Right hindlimb (tissue), 1 donor: ENCODE results near the gene TRIP4.
"Not testable (repeated sequence)": the region's sequence is repeated elsewhere in the genome, so short reads cannot be mapped to it uniquely, and the experiment has no call there.

ENCODE experiments used
- DNase-seq: peaks from one replicate; pipeline ENCODE4 v3.0.0-alpha.2; 2018

Gene TRIP4

DNA sequence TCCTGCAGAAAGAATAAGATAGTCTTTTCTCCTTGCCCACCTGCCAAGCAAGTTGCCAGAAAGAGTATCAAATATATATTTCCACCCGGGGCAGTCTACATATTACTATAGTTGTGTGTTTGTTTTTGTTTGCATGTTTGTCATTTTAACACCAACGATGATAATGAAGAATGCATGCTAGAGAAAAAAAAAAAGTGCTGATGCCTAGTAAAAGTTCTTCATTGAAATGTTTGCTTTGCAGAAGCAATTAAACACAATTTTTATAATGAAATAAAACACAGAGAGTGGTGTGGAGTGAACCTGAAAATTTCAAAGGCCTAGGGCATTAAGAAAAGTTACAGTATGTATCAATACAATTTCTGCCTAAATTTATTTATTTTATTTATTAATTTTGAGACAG, 3.9 kb upstream of the TRIP4 start:
- DNase-seq = no peak

DNA sequence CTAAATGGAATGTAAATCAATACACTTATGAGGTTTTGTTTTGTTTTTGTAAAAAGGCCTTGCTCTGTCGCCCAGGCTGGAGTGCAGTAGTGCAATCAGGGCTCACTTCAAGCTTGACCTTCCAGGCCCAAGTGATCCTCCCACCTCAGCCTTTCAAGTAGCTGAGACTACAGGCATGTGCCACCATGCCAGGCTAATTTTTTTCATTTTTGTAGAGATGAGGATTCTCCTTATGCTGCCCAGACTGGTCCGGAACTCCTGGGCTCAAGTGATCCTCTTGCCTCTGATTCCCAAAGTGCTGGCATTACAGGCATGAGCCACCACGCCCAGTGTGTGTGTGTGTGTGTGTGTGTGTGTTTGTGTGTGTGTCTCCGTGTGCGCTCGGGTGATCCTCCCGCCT, 1.3 kb upstream of the TRIP4 start:
- DNase-seq = no peak

DNA sequence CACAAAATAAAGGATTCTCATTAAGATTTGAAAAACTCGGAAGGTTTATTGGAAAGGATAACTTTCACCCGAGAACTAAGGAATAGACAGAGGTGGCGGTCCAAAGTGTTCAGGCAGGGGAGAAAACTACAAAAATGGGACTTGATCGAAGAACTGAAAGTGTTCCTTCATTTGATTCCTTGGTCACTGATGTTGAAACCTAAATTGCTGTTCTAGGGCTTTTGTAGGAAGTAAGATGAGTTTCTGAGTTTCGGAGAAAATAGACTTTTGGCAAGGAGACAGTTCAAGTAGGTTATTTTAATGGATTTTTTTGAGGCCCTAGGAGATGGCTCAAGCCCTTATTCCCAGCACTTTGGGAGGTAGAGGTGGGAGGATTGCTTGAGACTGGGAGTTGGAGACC, 1.4 kb downstream of the TRIP4 start:
- no peak for DNase-seq

DNA sequence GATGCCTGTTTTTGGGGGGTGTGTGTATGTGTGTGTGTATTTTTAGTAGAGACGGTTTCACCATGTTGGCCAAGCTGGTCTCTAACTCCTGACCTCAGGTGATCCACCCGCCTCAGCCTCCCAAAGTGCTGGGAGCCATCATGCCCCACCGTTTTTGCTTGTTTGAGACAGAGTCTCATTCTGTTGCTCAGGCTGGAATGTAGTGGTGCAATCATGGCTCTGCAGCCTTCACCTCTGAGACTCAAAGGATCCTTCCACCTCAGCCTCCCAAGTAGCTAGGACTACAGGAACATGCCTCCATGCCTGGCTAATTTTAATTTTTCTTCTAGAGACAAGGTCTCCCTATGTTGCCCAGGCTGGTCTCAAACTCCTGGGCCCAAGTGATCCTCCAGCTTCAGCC, 4.8 kb downstream of the TRIP4 start:
- DNase-seq = not testable (repeated sequence)

DNA sequence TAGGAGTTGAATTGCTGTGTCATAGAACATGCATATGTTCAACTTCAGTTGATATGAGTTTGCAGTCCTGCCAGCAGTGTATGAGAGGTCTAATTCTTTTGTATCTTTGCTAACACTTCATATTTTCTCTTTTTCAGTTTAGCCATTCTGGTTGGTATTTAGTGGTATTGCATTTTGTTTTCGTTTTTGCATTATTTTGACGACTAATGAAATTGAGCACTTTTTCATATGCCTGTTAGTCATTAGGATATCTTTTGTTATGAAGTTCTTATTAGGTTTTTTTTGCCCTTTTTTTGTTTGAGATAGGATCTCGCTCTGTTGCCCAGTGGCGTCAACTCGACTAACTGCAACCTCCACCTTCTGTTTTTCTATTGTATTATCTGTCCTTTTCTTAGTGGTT, 9.2 kb downstream of the TRIP4 start:
- DNase-seq = no peak

DNA sequence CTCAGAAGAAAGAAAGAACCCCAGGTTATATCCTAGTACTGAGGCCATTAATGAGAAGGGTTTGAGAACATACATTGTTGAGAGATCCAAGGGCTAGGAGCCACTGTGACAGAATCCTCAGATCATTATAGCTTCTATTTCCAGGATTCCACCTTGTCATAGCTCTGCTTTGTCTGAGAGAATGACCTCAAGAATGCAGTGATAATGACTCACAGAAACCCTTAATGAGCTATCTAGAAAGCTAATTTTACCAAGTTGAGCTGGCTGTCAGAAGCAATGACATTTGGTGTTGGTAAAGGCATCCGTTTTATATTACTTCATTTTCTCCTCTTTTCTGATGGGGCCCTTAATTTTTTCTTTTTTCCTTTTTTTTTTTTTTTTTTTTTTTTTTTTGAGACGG, 10.9 kb downstream of the TRIP4 start:
- DNase-seq = no peak

DNA sequence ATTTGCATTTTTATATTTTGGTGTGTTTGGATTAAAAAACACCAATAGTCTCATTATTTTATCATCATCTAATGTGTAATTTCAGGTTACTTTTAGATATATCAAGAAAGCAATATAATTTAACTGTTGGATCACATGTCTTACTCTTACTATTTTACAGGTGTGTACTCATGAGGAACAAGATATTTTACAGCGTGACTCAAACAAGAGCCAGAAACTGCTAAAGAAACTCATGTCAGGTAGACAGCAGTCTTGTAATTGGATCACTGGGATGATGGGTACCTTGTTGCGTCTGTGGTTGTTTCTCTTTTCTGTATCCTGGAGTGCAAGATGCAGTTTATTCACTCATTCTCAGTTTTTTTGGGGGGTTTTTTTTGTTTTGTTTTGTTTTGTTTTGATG, 12.9 kb downstream of the TRIP4 start:
- DNase-seq = no peak

DNA sequence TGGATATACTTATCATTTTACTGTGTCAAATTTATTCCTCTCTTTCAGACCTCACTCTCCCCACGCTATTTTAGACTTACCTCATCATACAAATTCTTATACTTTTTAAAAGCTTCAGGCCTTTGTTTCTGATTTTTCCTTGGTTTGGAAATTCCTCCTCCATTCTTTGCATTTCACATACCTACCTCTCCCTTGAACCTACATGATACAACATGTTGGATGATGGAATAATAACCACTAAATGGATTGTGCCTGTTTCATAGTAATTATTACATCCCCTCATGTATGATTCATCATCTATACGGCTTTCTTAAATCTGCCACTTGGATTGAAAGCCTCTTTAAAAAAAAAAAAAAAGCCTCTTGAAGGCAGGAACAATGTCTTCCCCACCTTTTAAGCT, 24.6 kb downstream of the TRIP4 start:
- no peak for DNase-seq

DNA sequence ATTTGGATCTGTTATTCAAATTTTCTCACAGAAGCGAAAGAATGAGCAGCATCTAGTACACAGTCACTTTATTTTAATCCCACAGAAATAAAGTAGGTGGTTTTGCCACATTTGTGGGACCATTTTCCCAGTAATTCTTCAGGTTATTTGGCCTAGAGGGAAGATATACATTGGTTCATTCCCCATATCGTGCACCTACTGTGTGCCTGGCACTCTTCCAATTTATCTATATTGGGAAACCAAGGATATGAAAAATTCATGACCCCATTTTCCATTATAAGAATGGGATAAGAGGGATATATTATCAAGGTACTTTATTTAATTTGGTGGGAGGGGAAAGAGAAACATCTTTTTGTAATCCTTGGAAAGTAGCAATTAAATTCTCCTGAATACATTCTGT, 35.1 kb downstream of the TRIP4 start:
- DNase-seq = no peak

DNA sequence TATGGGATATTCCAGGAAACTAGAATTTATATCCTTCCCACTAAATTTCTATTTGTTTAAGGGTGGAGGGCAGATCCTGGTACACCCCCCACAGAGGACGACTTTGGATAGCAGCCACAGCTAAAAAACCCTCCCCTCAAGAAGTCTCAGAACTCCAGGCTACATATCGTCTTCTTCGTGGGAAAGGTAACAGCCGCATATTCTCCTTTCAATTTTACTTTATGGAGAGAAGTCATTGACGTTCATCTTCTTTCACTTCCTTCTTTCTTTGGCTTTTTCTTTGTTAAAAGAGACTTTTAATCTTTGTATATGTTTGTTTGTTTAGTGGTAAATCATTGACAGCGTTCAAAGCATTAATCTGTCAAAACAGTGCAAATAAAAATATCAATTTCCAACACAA, 36.3 kb downstream of the TRIP4 start:
- DNase-seq = no peak

DNA sequence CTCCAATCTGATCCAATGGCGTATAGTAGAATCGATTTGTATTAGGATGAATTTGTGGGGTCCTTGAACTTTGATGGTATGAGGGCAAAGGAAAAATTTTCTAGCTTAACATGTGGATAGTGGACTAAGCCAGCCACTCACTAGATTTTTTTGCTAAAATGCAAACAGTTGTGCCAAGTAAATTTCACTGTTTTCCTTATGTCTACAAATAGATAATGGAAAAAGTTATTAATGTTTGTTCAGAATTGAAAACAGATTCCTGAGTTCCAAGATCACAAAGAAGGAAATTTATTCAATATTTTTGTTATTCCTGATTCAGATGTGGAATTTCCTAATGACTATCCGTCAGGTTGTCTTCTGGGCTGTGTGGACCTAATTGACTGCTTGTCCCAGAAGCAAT, 37.6 kb downstream of the TRIP4 start:
- DNase-seq = no peak

DNA sequence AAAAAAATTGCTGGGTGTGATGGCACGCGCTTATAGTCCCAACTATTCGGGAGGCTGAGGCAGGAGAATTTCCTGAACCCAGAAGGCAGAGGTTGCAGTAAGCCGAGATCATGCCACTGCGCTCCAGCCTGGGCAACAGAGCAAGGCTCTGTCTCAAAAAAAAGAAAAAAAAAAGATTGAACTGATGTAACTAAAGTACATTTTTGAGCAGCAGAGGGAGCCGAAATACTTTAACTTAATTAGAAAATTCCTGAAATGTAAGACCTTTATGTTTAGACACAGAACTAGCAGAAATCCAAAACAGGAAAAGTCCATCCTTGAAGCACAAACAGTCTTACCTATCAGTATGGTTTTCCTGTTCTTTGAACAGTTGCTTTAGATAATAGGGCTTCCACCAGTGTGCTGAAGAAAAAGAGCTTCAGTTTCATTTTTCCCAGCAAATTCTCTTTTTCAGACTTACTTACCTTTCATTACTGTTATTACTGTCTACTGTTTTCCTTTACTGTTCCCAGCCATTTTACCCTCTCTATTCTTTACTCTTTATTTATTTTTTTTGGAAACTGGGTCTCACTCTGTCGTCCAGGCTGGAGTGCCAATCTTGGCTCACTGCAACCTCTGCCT, 39.3 kb downstream of the TRIP4 start:
- no peak for DNase-seq

DNA sequence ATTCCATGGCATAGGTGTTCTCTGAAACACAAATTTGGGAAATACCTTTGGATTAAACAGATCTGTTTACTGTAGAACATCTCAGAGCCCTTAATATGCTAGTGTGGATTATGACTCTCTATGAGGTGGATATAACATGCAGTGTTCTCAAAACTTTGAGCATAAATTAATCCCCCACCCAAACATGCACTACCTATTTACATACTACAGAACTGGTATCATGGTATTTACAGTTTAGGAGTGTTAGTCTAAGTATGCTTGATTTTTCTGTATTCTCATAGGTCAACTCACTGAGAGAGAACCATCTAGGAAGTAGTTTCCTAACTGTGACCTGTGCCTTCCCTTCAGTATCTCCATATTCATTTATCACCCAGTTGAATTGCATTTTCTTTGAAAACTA, 41.8 kb downstream of the TRIP4 start:
- no peak for DNase-seq

DNA sequence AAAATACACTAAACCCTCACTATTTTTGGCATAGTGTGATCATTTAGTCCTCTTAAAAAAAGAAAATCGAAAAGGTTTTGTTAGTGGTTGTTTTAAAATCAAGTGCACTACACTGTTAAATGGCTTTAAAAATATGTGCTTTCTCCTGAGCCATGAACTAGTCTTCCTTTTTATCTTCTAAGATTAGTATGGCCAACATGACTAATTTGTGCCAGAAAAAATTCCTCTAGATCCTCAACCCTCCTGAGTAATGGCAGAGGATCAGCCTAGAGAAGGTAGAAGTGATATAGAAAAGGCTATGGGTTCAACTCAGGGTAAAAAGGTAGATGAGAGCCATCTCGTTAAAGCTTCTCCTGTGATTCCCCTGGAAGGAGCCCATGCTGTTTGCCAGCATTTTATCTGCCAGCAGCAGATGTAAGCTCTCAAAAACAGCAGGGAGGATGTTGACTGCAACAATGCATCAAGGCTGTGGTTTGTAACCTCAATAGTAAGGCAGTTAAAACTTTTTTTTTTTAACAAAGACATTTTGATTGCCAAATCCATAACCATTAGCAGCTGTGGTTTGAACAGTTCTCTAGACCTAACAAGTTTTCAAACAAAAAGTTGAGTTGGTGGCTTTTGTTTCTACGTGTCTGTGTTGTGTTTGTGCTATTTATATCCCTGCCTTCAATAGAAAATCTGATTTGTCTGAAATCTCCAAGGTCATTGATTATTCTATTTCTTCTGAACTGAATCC, 42.5 kb downstream of the TRIP4 start:
- DNase-seq = peak; percentile 53

DNA sequence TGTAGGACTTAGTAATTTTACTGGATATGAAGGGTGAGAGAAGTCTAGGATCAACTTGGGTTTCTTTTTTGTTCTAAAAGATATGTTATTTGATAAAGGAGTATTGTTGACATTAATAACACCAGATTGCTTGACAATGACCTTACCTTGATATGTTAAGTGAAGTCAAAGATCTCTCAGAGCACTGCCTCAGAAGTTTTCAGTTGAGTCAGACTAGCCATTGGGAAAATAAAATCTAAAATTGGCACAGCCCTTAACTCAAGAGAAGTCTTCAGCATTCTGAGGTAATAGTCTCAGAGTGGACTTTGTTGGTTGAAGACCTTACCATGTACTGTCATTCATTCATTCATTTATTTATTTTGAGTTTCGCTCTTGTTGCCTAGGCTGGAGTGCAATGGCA, 50.3 kb downstream of the TRIP4 start:
- DNase-seq = no peak

DNA sequence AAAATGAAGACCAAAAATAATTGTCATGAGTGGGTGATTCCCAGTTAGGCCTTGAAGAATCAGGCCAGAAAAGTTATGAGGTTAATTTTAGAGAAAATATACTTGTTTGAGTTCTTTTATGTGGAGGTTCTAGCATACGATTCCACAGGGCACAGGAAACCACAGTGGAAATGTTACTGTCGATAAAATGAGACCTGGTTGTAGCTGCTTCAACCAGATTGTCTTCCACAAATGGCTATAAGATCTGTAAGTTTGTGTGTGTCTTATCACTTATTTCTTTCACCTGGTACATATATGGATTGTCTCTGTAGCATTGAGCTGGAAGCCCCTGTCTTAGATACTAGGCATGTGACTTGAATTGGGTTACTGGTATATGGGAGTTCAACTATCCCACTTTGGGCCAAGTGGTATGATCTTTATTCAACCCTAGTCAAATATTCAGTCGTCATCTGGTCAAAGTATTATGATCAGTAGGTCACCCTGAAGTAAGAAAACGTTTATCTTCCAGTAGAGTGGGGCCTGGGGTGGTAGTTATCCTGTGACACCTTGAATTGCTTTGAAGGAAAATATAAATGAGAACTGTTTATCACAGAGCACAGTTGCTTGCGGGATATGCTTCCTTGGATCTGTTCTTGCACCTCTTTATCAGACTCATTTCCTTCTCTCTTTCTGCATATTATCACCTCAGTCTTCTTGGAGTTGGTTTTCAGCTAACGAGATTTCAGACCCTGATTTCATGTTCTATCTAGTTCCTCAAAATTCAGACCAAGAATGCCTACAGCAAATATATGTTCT, 51.2 kb downstream of the TRIP4 start:
- no peak for DNase-seq

DNA sequence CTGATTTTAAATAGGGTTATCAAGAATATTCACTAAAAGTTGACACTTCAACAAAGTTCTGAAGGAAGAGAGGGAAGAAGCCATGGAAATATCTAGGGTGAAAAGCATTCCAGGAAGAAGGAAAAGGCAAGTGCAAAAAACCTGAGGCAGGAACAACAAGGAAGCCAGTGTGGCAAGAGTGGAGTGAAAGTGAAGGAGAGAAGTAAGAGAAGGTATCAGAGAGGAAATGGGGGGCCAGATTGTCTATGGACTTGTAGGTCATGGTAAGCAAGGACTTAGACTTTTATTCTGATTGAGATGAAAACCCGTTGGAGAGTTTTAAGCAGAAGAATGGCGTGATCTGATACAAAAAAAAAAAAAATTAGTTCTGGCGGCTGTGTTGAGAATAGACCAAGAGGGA, 54.2 kb downstream of the TRIP4 start:
- DNase-seq = no peak

DNA sequence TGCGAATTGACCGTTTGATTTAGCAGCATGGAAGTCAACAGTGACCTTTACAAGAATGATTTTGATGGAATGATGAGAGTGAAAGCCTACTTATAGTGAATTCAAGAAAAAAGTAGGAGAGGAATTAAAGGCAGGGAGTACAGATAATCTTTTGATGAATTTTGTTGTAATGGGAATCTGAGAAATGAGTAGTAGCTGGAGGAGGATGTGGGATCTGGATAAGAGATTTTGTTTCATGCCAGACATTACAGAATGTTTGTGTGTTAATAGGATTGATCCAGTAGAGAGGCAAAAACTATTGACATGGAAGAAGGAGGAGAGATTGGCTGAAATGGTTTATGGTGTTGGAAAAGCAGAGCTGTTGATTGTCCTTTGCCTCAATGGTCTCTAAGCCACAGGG, 55.4 kb downstream of the TRIP4 start:
- DNase-seq = no peak

DNA sequence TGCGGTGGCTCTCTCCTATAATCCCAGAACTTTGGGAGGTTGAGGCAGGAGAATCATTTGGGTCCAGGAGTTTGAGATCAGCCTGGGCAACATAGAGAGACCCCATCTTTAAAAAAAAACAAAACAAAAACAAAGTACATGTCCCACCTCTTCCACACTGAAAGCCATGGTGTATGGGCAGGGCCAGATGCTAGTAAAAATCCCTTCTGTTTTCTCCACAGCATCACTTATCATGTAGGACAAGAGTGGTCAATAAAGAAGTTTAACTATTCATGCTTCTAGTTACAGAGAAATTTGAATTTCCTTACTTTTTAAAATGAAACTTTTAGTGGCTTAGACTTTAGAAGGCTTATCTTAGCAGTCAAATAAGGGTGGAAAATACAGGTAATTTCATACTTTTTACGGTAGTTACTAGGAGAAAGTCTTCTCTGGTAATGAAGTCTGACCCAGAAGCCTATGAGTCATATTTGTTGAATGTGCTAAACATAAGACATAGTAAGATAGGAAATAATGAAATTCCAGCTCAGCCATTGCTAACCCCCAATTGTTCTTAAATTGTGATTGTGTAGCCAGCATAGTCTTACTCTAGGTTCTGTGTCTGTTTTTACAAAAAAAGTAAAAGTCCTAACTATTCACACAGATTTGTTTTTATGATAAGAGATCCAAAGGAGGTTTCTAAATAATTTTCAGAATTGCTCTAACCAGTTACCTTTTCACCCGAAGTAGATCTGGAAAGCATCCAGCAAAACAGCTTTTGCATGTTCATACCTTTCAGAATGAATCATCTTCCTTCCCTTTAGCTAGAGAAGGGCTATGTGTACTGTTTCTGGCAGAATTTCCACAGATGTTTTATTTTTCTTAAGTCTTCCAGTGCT, 56.3 kb downstream of the TRIP4 start:
- DNase-seq = no peak

DNA sequence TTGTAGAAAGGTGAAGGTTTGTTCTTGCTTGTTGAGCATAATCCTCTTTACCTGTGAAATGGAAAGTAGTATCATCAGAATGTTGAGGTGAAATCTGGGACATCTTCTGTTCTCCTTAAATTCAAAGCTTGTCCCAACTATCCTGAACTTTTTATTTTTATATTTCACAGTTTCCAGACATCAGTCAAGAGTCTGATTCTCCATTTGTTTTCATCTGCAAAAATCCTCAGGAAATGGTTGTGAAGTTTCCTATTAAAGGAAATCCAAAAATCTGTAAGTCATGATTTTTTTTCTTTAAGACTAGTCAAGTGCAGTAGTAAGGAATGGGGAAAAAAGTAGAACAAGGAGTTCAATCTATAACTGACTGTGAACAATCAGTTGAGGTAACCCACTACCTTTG, 57.2 kb downstream of the TRIP4 start:
- DNase-seq = no peak

DNA sequence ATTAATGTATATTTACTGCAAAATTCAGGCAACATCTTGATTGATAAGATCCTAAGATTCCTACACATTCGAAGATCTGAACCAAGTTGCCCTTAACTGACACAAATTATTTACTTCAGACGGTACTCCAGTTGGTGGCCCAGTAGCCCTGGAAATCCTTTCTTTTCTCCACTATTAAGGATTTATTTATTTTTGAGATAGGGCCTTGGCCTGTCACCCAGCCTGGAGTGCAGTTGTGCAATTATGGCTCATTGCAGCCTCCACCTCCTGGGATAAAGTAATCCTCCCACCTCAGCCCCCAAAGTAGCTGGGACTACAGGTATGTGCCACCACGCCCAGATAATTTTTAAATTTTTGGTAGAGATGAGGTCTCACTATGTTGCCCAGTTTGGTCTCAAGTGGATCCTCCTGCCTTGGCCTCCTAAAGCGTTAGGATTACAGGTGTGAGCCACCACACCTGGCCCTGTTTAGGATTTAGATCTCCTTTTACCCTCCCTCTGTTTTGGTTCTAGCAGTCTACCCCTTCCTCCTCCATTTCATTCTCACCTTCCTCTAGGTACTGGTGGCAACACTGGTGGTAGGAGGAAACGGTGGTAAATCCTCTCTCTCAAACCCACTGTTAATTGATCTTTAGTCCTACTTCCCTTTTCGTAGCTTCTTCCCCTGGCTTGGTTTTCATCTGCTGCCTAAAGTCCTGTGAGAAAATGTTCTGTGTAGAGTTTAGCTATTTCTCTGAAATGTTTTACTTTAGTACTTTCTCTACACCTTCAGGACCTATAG, 60.1 kb downstream of the TRIP4 start:
- no peak for DNase-seq

DNA sequence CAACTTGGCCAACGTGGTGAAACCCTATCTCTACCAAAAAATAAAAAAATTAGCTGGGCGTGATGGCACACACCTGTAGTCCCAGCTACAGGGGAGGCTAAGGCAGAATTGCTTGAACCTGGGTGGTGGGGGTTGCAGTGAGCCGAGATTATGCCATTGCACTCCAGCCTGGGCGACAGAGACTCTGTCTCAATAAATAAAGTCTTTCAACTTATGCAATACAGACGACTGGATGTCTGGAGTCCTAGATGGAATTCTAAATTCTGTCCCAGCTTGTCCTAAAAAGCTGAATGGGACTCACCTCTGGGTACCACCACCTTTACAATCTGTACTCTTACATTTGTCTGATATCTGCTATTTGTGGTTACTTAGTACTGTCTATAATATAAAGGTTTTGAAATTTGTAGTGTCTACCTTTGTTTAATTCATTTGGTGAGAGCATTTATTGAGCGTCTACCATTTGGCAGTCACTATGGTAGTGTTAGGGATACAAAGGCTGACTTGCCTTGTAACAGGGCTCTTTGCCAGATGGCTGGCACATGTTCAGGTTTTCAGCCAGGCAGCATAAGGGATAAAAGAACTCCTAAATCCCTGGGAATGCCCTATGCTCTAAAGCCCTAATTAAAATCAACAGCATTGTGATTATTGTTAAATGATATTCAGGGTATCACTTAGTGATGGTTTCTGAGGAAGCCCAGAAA, 65.5 kb downstream of the TRIP4 start:
- DNase-seq = no peak
